HCT116 (cell line): Measurements from ENCODE around the gene CACNA1C. TPM values are rescaled to one million over a fixed set of nuclear protein-coding genes. Genes with fewer than 3 reads are reported as not detected.

Experiments used
- ATAC-seq: fragments of 200-7000 bp; cut with Tn5 transposase; 2 replicates; pipeline ENCODE4 v1.9.1; 2020; ENCODE audit warnings: mild to moderate bottlenecking, moderate library complexity
- BruUV-seq: library from RNA; stranded (reverse); fragments of 400-500 nt; replicated peaks from 2 replicates; lab custom pipeline; 2021; lab: Mats Ljungman, UMichigan
- CTCF ChIA-PET: fragments of 300-600 bp; sonication (Branson Sonifier 250); formaldehyde crosslinking; loops from one replicate; lab custom pipeline; 2021; ENCODE audit warnings: antibody characterized with exemption; lab: Charles Lee
- POLR2A ChIA-PET: fragments of 300-600, 350-600 bp; sonication (Branson Sonifier 250); formaldehyde crosslinking; loops from one replicate; lab custom pipeline; 2021; ENCODE audit warnings: antibody characterized with exemption; lab: Charles Lee
- RAD21 ChIA-PET, 2 experiments: fragments of 300-600 bp; sonication (Branson Sonifier 250); formaldehyde crosslinking; loops; one replicate each; lab custom pipeline; 2023; ENCODE audit warnings: low total read pairs in 2 of 2; ENCODE audit not compliant: uncharacterized antibody in 2 of 2, unreplicated experiment in 2 of 2, low non-redundant PET in 1 of 2; lab: Charles Lee
- DNase-seq: peaks from one replicate; pipeline ENCODE4 v3.0.0-alpha.2; 2010; ENCODE audit warnings: low read depth, low spot score
- H2AFZ ChIP-seq: fragments of 200-600 bp; shearing (Covaris generic), sonication (generic); 2 replicates; pipeline ENCODE4 v1.6.1; 2017; ENCODE audit warnings: low read depth, mixed run types, mixed read lengths, antibody characterized with exemption, low read length; ENCODE audit not compliant: poor library complexity, severe bottlenecking
- H3K27ac ChIP-seq: 2 replicates; pipeline ENCODE4 v1.5.1; 2012; ENCODE audit warnings: low read depth, low read length
- H3K27me3 ChIP-seq: fragments of 200-600 bp; sonication (generic); 2 replicates; pipeline ENCODE4 v1.6.1; 2016; ENCODE audit warnings: mixed run types, low read length, mixed read lengths; ENCODE audit not compliant: insufficient read depth
- H3K36me3 ChIP-seq, 2 experiments: fragments of 200-500 bp in 1 of 2; fragments of 200-600 bp in 1 of 2; sonication (Bioruptor generic) in 1 of 2; sonication (generic) in 1 of 2; 2 replicates each; pipeline versions ENCODE4 v1.5.1 to v1.6.1; 2014 to 2016; ENCODE audit warnings: low read length in 2 of 2, inconsistent platforms in 1 of 2, mixed read lengths in 1 of 2, mixed run types in 1 of 2; ENCODE audit not compliant: insufficient read depth in 2 of 2, control insufficient read depth in 1 of 2
- H3K4me1 ChIP-seq, 2 experiments: fragments of 200-600 bp in 1 of 2; sonication (generic) in 1 of 2; 2 replicates each; pipeline versions ENCODE4 v1.5.1 to v1.6.1; 2012 to 2017; ENCODE audit warnings: low read length in 2 of 2, inconsistent platforms in 1 of 2, mild to moderate bottlenecking in 1 of 2, mixed read lengths in 1 of 2, mixed run types in 1 of 2, moderate library complexity in 1 of 2; ENCODE audit not compliant: insufficient read depth in 2 of 2, control insufficient read depth in 1 of 2
- H3K4me2 ChIP-seq: fragments of 200-600 bp; sonication (generic); 2 replicates; pipeline ENCODE4 v1.6.1; 2017; ENCODE audit warnings: mixed run types, low read length, mixed read lengths
- H3K4me3 ChIP-seq, 2 experiments: fragments of 200-600 bp in 1 of 2; sonication (generic) in 1 of 2; replicated peaks in 1 of 2; 2 replicates each; pipeline ENCODE4 v1.5.1; 2011 to 2016; ENCODE audit warnings: low read length in 2 of 2, control low read depth in 1 of 2, low read depth in 1 of 2, mild to moderate bottlenecking in 1 of 2, mixed read lengths in 1 of 2, mixed run types in 1 of 2
- H3K79me2 ChIP-seq: fragments of 200-600 bp; sonication (generic); 2 replicates; pipeline ENCODE4 v1.6.1; 2017; ENCODE audit warnings: mild to moderate bottlenecking, mixed run types, low read length, moderate library complexity, mixed read lengths; ENCODE audit not compliant: insufficient read depth
- H3K9ac ChIP-seq: fragments of 200-600 bp; sonication (generic); 2 replicates; pipeline ENCODE4 v1.6.1; 2016; ENCODE audit warnings: low read length, mixed read lengths
- H3K9me2 ChIP-seq: fragments of 200-600 bp; sonication (generic), shearing (Covaris generic); 2 replicates; pipeline ENCODE4 v1.6.1; 2017; ENCODE audit warnings: mixed run types, mild to moderate bottlenecking, moderate library complexity; ENCODE audit not compliant: insufficient read depth
- H3K9me3 ChIP-seq, 2 experiments: fragments of 200-500 bp in 1 of 2; fragments of 200-600 bp in 1 of 2; sonication (Bioruptor generic) in 1 of 2; sonication (generic) in 1 of 2; 2 replicates each; pipeline ENCODE4 v1.6.1; 2014 to 2017; ENCODE audit warnings: low read length in 2 of 2, mixed read lengths in 2 of 2, inconsistent platforms in 1 of 2, low read depth in 1 of 2, mild to moderate bottlenecking in 1 of 2, mixed run types in 1 of 2, moderate library complexity in 1 of 2; ENCODE audit not compliant: control insufficient read depth in 1 of 2, insufficient read depth in 1 of 2
- H4K20me1 ChIP-seq: fragments of 200-600 bp; sonication (generic), shearing (Covaris generic); 2 replicates; pipeline ENCODE4 v1.6.1; 2017; ENCODE audit warnings: mixed run types, mild to moderate bottlenecking, moderate library complexity; ENCODE audit not compliant: insufficient read depth
- CBX3 ChIP-seq: IDR thresholded peaks from 2 replicates; pipeline ENCODE4 v1.6.1; 2012; ENCODE audit warnings: low read depth
- CEBPB ChIP-seq: IDR thresholded peaks from 2 replicates; pipeline ENCODE4 v1.6.1; 2012; ENCODE audit warnings: low read depth
- EGR1 ChIP-seq: IDR thresholded peaks from 2 replicates; pipeline ENCODE4 v1.6.1; 2012; ENCODE audit warnings: low read depth
- FOSL1 ChIP-seq: IDR thresholded peaks from 2 replicates; pipeline ENCODE4 v1.6.1; 2012; ENCODE audit warnings: low read depth
- JUND ChIP-seq: IDR thresholded peaks from 2 replicates; pipeline ENCODE4 v1.6.1; 2012
- SIN3A ChIP-seq: IDR thresholded peaks from 2 replicates; pipeline ENCODE4 v1.6.1; 2012; ENCODE audit warnings: low read depth
- SP1 ChIP-seq: IDR thresholded peaks from 2 replicates; pipeline ENCODE4 v1.6.1; 2012; ENCODE audit warnings: low read depth
- YY1 ChIP-seq: IDR thresholded peaks from 2 replicates; pipeline ENCODE4 v1.6.1; 2011; ENCODE audit warnings: low read length, low read depth, moderate library complexity, mild to moderate bottlenecking; ENCODE audit not compliant: insufficient replicate concordance; ENCODE audit errors: extremely low read depth
- ZNF274 ChIP-seq: fragments of 200-500 bp; sonication (Bioruptor generic); IDR thresholded peaks from 2 replicates; pipeline ENCODE4 v1.6.1; 2014; ENCODE audit warnings: mild to moderate bottlenecking, low read depth, low read length, inconsistent platforms
- intact Hi-C: fragments of 100-400 bp; cut with micrococcal nuclease; formaldehyde crosslinking; loops from 2 replicates; pipeline ENCODE4 v1.10.0; 2022
- total RNA-seq: library from RNA; stranded (reverse); gene quantifications from one replicate; pipeline ENCODE4 v1.2.1, GENCODE V29; 2021; ENCODE audit not compliant: unreplicated experiment
- TF ChIP-seq, protein P1 (sequence below): IDR thresholded peaks from 2 replicates; pipeline ENCODE4 v1.6.1; 2011; ENCODE audit warnings: mild to moderate bottlenecking, low read length, moderate library complexity; ENCODE audit not compliant: insufficient replicate concordance; ENCODE audit errors: extremely low read depth
- TF ChIP-seq, protein P2 (sequence below), 3 experiments: fragments of 200-600 bp in 1 of 3; sonication (generic) in 1 of 3; IDR thresholded peaks in 2 of 3; conservative IDR thresholded peaks in 1 of 3; 2 replicates each; pipeline ENCODE4 v1.5.1; 2012 to 2017; ENCODE audit warnings: low read depth in 2 of 3, low read length in 2 of 3, antibody characterized with exemption in 1 of 3, borderline replicate concordance in 1 of 3, control low read depth in 1 of 3, mild to moderate bottlenecking in 1 of 3, mixed read lengths in 1 of 3, mixed run types in 1 of 3, moderate library complexity in 1 of 3; ENCODE audit not compliant: insufficient read depth in 1 of 3
- TF ChIP-seq, protein P3 (sequence below): IDR thresholded peaks from 2 replicates; pipeline ENCODE4 v1.6.1; 2012; ENCODE audit warnings: low read depth

Gene CACNA1C
- total RNA-seq, 1 experiment from 2014 or later: 0.05 TPM

DNA sequence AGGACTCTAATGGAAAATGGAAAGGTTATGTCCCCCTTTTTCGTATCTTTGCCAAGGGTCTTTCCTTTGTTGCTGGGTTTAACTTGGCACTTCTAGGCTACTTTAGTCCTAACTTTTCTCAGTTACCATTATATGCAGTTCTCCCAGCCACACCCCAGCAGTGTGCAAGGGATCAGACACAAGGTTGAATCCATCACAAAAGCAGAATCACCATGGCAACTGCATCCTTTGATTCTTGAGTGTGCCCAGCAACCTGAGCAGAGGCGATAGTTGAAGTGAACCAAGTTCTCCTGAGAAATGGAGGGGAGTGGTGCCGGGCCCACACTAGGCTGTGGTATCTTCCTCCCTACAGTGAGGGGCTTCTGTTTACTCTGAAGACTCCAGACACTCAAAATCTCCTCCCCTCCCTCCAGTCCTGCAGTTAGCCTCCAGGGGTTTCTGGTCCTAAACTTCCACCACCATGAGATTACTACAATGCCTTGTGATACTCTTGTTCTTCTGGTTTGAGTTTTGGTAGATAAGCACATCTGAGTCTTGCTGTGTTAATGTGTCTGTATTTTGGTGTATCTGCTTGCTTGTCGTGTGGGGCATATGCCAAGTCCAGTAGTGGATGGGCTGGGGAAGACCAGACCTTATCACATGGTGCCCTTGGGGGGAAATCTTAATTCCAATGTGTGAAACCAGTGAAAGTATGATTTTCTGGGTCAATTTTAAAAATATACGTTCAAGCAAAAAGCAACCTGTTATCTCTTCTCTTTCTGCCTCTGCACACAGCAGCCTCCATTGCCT, 183.9 kb downstream of the CACNA1C start:
- H3K79me2 ChIP-seq: no peaks in the 10 kb centered on the region
- H3K4me1 ChIP-seq: no peaks in the 10 kb centered on the region
- BruUV-seq: no TSS peak
- no peak for ATAC-seq
- no peaks in the 10 kb centered on the region for H3K9me2 ChIP-seq
- DNase-seq: no peak
- H3K27me3 ChIP-seq: peaks cover 14% of the 10 kb centered on the region
- POLR2A ChIA-PET: no interaction called here
- no peak overlapping the region for H3K9ac ChIP-seq
- no peak overlapping the region for H3K4me2 ChIP-seq
- H3K27ac ChIP-seq: no peak overlapping the region
- TF ChIP-seq FOSL1: no peak
- TF ChIP-seq CEBPB: no peak
- no peak for TF ChIP-seq CBX3
- TF ChIP-seq, protein P1, sequence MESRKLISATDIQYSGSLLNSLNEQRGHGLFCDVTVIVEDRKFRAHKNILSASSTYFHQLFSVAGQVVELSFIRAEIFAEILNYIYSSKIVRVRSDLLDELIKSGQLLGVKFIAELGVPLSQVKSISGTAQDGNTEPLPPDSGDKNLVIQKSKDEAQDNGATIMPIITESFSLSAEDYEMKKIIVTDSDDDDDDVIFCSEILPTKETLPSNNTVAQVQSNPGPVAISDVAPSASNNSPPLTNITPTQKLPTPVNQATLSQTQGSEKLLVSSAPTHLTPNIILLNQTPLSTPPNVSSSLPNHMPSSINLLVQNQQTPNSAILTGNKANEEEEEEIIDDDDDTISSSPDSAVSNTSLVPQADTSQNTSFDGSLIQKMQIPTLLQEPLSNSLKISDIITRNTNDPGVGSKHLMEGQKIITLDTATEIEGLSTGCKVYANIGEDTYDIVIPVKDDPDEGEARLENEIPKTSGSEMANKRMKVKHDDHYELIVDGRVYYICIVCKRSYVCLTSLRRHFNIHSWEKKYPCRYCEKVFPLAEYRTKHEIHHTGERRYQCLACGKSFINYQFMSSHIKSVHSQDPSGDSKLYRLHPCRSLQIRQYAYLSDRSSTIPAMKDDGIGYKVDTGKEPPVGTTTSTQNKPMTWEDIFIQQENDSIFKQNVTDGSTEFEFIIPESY: no peak
- no peaks in the 10 kb centered on the region for H3K36me3 ChIP-seq
- no peak overlapping the region for H2AFZ ChIP-seq
- H4K20me1 ChIP-seq: no peaks in the 10 kb centered on the region
- CTCF ChIA-PET: no interaction called here
- RAD21 ChIA-PET: no interaction called here
- no peaks in the 10 kb centered on the region for H3K9me3 ChIP-seq
- H3K4me3 ChIP-seq: no peak overlapping the region
- intact Hi-C loops: no loop called here

DNA sequence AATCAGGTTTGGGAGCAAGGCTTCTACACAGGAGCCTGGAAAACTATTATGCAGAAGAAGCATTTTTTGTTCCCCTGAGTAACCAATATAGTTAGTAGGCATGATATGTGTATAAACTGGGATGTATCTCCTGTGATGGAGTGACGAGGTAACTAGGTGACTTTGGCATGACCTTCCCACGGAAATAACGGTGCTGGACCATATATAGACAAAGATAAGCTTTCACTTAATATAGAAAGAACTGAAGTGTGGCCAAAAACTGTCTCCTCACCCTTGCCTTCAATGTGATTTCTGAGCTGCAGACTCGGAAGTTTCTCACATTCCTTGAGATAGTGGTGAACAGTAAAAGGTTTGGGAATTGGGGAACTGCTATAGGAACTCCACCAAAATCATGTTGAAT, 185.3 kb downstream of the CACNA1C start:
- no TSS peak for BruUV-seq
- ATAC-seq (no peak), DNase-seq (no peak)
- H3K9ac ChIP-seq: no peak overlapping the region
- POLR2A ChIA-PET: no interaction called here
- no peaks in the 10 kb centered on the region for H4K20me1 ChIP-seq
- H3K27ac ChIP-seq: no peak overlapping the region
- RAD21 ChIA-PET: no interaction called here
- intact Hi-C loops: no loop called here
- H3K4me3 ChIP-seq: no peak overlapping the region
- no peaks in the 10 kb centered on the region for H3K79me2 ChIP-seq
- H3K4me2 ChIP-seq: no peak overlapping the region
- H3K9me3 ChIP-seq: no peaks in the 10 kb centered on the region
- peaks cover 9% of the 10 kb centered on the region for H3K27me3 ChIP-seq
- CTCF ChIA-PET: no interaction called here
- H3K9me2 ChIP-seq: no peaks in the 10 kb centered on the region
- H2AFZ ChIP-seq: no peak overlapping the region
- H3K36me3 ChIP-seq: no peaks in the 10 kb centered on the region
- H3K4me1 ChIP-seq: no peaks in the 10 kb centered on the region
- TF ChIP-seq SIN3A (no peak), FOSL1 (no peak), JUND (no peak), YY1 (no peak), EGR1 (no peak), ZNF274 (no peak), SP1 (no peak), CBX3 (no peak)
- TF ChIP-seq, protein P2, sequence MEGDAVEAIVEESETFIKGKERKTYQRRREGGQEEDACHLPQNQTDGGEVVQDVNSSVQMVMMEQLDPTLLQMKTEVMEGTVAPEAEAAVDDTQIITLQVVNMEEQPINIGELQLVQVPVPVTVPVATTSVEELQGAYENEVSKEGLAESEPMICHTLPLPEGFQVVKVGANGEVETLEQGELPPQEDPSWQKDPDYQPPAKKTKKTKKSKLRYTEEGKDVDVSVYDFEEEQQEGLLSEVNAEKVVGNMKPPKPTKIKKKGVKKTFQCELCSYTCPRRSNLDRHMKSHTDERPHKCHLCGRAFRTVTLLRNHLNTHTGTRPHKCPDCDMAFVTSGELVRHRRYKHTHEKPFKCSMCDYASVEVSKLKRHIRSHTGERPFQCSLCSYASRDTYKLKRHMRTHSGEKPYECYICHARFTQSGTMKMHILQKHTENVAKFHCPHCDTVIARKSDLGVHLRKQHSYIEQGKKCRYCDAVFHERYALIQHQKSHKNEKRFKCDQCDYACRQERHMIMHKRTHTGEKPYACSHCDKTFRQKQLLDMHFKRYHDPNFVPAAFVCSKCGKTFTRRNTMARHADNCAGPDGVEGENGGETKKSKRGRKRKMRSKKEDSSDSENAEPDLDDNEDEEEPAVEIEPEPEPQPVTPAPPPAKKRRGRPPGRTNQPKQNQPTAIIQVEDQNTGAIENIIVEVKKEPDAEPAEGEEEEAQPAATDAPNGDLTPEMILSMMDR (IDR thresholded peaks at IDR 0.05 in 2 of 3, conservative IDR thresholded peaks at IDR 0.05 in 1 of 3; ENCODE audit: borderline replicate concordance in 1 of 3, insufficient read depth in 1 of 3, low read depth in 2 of 3, low read length in 2 of 3): no peak
- TF ChIP-seq, protein P3, sequence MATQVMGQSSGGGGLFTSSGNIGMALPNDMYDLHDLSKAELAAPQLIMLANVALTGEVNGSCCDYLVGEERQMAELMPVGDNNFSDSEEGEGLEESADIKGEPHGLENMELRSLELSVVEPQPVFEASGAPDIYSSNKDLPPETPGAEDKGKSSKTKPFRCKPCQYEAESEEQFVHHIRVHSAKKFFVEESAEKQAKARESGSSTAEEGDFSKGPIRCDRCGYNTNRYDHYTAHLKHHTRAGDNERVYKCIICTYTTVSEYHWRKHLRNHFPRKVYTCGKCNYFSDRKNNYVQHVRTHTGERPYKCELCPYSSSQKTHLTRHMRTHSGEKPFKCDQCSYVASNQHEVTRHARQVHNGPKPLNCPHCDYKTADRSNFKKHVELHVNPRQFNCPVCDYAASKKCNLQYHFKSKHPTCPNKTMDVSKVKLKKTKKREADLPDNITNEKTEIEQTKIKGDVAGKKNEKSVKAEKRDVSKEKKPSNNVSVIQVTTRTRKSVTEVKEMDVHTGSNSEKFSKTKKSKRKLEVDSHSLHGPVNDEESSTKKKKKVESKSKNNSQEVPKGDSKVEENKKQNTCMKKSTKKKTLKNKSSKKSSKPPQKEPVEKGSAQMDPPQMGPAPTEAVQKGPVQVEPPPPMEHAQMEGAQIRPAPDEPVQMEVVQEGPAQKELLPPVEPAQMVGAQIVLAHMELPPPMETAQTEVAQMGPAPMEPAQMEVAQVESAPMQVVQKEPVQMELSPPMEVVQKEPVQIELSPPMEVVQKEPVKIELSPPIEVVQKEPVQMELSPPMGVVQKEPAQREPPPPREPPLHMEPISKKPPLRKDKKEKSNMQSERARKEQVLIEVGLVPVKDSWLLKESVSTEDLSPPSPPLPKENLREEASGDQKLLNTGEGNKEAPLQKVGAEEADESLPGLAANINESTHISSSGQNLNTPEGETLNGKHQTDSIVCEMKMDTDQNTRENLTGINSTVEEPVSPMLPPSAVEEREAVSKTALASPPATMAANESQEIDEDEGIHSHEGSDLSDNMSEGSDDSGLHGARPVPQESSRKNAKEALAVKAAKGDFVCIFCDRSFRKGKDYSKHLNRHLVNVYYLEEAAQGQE: no peak
